IPS-18c (cell line): ENCODE data around the gene DPF3.

Source experiments
- H3K4me3 ChIP-seq: 2 replicates; pipeline ENCODE4 v1.7.0; 2013; ENCODE audit warnings: low read depth, mild to moderate bottlenecking, low read length, moderate library complexity; ENCODE audit not compliant: insufficient read depth
- H3K9me3 ChIP-seq: one replicate; pipeline ENCODE4 v1.6.1; 2013; ENCODE audit warnings: mild to moderate bottlenecking, low read length, moderate library complexity; ENCODE audit not compliant: control insufficient read depth, insufficient read depth

The DPF3 gene

DNA sequence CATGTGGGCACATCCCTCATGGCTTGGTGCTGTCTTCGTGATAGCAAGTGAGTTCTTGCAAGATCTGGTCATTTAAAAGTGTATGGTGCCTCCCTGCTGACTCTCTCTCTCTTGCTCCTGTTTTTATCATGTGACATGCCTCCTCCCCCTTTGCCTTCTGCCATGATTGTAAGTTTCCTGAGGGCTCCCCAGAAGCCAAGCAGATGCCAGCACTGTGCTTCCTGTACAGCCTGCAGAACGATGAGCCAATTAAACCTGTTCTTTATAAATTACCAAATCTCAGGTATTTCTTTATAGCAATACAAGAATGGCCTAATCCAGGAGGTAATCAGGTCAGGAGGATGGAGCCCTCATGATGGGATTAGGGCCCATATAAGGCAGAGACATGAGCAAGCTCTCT, 116.3 kb downstream of the DPF3 start:
- Histone ChIP-seq H3K4me3 (no peak overlapping the region), H3K9me3 (peaks cover 2% of the 10 kb centered on the region)

GRCh38 chr14:72776701-72777261, 117.1 kb downstream of the DPF3 start:
- Histone ChIP-seq H3K4me3 (no peak overlapping the region), H3K9me3 (peaks cover 2% of the 10 kb centered on the region)

DNA sequence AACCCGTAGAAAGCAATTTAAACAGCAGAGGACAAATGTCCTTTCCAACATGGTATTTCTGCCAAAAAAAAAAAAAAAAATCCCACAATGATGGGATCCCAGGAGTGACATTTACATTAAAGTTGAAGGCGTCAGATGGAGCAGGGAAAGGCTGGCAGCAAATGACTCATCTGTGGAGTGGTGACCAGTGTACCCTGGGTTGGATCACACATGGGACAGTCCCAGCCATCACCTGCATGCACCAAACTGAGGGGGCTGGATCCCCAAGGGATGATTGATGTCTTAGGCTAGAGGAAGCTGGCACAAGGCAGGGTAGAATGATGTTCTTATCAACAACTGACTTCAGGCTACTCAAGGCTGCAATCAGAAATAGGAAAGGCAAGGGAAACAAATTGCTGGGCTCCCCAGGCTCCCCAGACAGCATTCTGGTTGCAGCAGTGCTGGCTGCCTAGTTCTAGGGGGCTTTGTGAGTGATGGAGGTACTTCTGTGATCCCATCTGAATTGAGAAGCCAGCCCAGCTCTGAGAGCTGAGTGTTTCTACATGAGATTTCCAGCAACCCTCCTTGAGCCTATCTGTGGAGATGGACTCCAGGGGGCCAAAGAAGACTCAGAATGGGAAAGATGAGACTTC, 117.9 kb downstream of the DPF3 start:
- peaks cover 2% of the 10 kb centered on the region for H3K9me3 ChIP-seq
- H3K4me3 ChIP-seq = no peak overlapping the region

DNA sequence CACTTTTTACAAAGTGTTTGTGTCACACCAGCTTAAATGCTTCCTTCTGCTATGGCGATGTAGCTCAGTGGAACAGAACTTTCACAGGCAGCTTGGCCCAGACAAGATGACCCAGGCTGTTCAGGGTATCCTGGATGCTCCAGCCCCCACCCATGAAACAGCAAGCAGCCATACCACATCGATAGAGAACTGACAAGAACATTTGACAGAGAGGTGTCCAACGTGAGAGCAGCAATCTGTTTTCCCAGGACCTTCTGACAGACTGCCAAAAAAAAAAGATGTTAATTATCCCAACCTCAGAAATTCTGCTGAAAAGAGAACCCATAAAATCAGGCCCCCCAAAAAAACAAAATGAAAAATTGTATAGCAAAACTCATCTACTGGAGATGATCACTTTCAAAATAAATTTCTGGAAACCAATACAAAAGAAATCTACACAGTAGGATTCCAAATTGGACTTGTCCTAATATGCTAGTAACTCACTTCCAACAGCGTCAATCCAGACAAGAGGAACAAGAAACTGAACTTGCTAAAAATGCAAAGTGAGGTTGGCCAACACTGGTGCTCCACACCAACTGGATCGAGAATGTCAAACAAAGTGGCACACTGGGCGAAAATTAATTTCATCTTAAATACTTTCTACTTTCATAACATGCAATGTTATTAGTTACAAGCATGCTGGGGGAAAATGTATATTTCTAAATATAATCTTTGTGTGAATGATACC, 118.8 kb downstream of the DPF3 start:
- no peak overlapping the region for H3K4me3 ChIP-seq

DNA sequence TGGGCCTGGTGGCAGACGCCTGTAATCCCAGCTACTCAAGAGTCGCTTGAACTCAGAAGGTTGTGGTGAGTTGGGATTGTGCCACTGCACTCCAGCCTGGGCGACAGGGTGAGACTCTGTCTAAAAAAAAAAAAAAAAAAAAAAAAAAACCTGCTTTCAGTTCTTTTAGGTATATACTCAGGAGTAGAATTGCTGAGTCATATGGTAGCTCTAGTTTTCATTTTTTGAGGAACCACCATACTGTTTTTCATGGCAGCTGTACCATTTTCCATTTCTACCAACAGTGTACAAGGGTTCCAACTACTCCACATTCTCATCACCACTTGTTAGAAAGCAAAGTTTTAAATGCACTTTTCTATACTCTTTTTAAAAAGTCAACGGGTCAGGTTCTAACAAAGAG, 119.8 kb downstream of the DPF3 start:
- peaks cover 2% of the 10 kb centered on the region for H3K9me3 ChIP-seq
- no peak overlapping the region for H3K4me3 ChIP-seq

More for the DNA sequence above, 118.8 kb downstream of the DPF3 start:
- H3K9me3 ChIP-seq = peaks cover 2% of the 10 kb centered on the region

DNA sequence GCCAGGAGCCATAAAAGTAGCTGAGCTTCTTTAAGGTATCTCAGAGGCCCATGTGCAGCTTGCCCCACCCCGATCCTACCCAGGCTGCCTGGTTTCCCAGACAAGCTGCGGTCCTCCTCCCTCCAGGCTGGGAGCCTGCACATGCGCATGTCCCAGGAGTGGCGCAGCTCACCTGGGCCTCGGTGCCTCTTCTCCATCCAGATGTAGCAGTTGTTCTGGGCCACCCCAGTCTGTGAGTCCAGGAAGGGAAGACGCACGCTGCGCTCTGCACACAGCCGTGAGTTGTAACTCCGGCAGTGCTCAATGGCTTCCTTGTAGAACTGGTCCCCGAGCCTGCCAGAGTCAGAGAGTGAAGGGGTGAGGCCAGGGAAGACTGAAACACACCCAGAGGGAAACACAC, 122.3 kb downstream of the DPF3 start:
- Histone ChIP-seq H3K4me3 (no peak overlapping the region), H3K9me3 (no peaks in the 10 kb centered on the region)

GRCh38 chr14:72766296-72766695, 127.6 kb downstream of the DPF3 start:
- H3K4me3 ChIP-seq = no peak overlapping the region

DNA sequence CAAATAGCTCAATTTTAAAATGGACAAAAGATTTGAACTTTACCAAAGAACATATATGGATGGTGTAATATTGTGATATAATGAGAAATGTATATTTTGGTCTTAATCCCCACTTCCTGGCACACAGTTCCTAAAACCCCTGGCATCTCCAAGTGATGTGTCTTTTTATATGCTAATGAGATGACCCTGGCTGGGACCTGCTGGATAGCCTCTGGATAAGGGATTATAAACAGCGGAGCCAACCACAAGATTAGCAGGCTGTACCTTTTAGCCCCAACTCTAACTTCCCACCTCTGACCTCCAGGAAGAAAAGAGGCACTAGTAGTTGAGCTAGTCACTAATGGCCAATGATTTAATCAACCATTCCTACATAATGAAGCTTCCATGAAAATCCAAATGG, 130.0 kb downstream of the DPF3 start:
- no peaks in the 10 kb centered on the region for H3K9me3 ChIP-seq
- no peak overlapping the region for H3K4me3 ChIP-seq

More at GRCh38 chr14:72766296-72766695, 127.6 kb downstream of the DPF3 start:
- H3K9me3 ChIP-seq = no peaks in the 10 kb centered on the region

GRCh38 chr14:72759670-72760069, 134.2 kb downstream of the DPF3 start:
- H3K4me3 ChIP-seq = no peak overlapping the region
- H3K9me3 ChIP-seq = no peaks in the 10 kb centered on the region

DNA sequence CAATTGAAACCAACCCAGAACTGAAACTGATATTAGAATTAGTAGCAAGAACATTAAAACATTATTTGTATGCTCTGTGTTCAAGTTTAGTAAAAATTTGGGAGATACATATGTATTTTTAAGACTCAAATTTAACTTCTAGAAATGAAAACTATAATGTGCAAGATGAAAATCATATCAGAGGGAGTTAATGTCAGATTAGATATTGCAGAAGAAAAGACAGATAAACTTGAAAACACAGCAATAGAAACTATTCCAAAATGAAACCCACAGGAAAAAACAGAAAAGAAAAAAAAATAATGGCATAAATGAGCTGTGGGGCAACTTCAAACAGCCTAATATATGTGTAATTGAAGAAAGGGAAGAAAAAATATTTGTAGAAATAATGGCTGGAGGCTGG, 134.9 kb downstream of the DPF3 start:
- H3K4me3 ChIP-seq = no peak overlapping the region

GRCh38 chr14:72758420-72758819, 135.5 kb downstream of the DPF3 start:
- Histone ChIP-seq H3K4me3 (no peak overlapping the region), H3K9me3 (no peaks in the 10 kb centered on the region)

More for the DNA sequence above, 134.9 kb downstream of the DPF3 start:
- H3K9me3 ChIP-seq = no peaks in the 10 kb centered on the region

DNA sequence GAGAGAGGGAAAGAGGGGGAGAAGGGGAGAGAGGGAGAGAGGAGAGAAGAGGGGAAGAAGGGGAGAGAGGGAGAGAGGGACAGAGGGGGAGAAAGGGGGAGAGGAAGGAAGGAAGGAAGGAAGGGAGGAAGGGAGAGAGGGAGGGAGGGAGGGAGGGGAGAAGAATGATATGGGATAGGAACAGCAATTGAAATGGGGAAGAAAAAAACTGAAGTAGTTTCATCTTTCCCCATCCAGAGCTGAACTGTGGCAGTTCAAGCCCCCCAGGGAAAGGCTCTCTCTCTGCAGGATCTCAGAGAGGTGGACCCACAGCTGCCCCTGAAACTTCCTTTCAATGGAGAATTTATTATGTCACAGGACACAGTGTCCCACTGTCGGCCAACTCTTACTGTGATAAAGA, 136.9 kb downstream of the DPF3 start:
- no peak overlapping the region for H3K4me3 ChIP-seq
- no peaks in the 10 kb centered on the region for H3K9me3 ChIP-seq

DNA sequence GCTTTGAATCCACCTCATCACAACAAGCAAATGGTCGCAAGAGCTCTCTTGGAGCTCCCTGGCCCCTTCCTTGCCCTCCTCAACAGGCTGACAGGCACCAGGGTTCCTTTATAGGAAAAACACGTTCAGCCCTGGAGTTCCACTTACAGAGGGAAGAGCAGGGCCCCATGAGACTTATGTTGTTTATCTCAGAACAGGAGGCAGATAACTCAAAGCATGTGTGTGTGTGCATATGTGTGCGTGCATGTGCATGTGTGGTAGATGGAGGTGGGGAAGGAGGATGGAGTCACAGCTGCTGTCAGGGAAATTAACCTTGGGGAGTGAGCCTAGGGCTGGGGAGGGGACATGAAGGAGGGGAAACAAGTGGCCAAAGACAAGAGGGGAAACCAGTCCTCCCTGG, 138.1 kb downstream of the DPF3 start:
- Histone ChIP-seq H3K4me3 (no peak overlapping the region), H3K9me3 (no peaks in the 10 kb centered on the region)

GRCh38 chr14:72754949-72755348, 139.0 kb downstream of the DPF3 start:
- H3K9me3 ChIP-seq = no peaks in the 10 kb centered on the region
- no peak overlapping the region for H3K4me3 ChIP-seq

- H3K9me3 ChIP-seq = peaks cover under 1% of the 10 kb centered on the region
- H3K4me3 ChIP-seq = no peak overlapping the region
Measured at GRCh38 chr14:72753879-72754400, 140.0 kb downstream of the DPF3 start.

DNA sequence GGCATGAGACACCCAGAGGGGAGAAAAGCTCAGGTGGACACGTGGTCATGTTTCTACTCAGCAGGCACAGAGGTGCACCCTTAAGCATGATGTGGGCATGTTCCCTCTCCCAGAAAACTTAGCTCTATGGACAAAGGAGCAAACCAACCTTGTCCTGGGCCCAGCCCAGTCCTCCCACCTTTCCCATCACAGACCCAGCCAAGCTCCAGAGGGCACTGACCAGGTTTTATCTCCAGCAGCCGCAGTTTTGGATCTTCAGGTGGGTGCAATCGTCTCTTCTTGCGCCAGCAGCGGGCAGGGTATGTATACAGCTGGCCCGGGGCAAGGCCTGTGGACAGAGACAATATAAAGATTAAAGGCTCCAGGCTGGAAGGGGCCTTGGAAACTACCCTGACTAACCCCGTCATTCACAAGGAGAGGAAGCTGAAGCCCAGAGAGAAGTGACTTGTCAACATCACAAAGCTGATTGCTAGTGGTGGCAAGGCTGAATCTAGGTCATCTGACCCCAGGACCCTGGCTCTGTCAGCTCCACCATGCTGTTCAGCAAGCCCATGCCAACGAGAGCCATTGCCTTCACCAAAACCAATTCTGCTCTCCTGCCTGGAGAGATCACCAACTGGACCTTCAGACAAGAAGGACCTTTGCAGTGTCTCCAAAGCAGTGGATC, 140.7 kb downstream of the DPF3 start:
- H3K9me3 ChIP-seq = peaks cover 3% of the 10 kb centered on the region

DNA sequence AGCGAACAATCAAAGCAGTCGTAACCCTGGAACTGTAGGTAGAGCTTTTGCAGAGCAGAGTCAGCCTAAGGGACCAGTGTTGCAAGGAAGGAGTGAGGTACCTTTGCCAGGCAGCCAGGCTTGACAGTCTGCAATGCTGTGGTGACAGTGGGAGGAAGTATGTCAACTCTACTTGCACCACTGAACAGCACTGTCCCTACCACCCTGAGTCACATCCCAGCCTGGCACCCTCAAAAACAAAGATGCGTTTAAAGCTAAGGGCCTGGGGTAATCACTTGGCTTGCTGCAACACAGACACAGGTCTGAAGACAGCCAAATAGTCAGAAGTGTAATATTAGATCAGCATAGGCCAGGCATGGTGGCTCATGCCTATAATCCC, 141.9 kb downstream of the DPF3 start:
- Histone ChIP-seq H3K9me3 (peaks cover 3% of the 10 kb centered on the region), H3K4me3 (no peak overlapping the region)

More for the DNA sequence above, 140.7 kb downstream of the DPF3 start:
- H3K4me3 ChIP-seq = no peak overlapping the region
